KMS-11 (cell line): ENCODE results near the gene STARD9.

Source experiments
- H2AFZ ChIP-seq: fragments of 200-600 bp; sonication (generic); 2 replicates; pipeline ENCODE4 v1.6.1; 2016; ENCODE audit warnings: antibody characterized with exemption, mixed run types, low read depth
- H3K27ac ChIP-seq: fragments of 200-600 bp; sonication (generic); 2 replicates; pipeline ENCODE4 v1.6.1; 2016; ENCODE audit warnings: mild to moderate bottlenecking, mixed run types
- H3K27me3 ChIP-seq: fragments of 200-600 bp; sonication (generic); 2 replicates; pipeline ENCODE4 v1.6.1; 2017; ENCODE audit warnings: mild to moderate bottlenecking, low read depth, mixed run types, moderate library complexity; ENCODE audit not compliant: insufficient read depth
- H3K36me3 ChIP-seq: fragments of 200-600 bp; sonication (generic); 2 replicates; pipeline ENCODE4 v1.6.1; 2017; ENCODE audit warnings: mild to moderate bottlenecking, mixed run types; ENCODE audit not compliant: insufficient read depth
- H3K4me1 ChIP-seq: fragments of 200-600 bp; sonication (generic); 2 replicates; pipeline ENCODE4 v1.6.1; 2016; ENCODE audit warnings: mild to moderate bottlenecking, low read depth, mixed run types; ENCODE audit not compliant: poor library complexity, severe bottlenecking
- H3K4me2 ChIP-seq: fragments of 200-600 bp; sonication (generic); 2 replicates; pipeline ENCODE4 v1.7.0; 2016; ENCODE audit warnings: mild to moderate bottlenecking, mixed run types
- H3K4me3 ChIP-seq: fragments of 200-600 bp; sonication (generic); IDR thresholded peaks from 2 replicates; pipeline ENCODE4 v1.6.1; 2017; ENCODE audit warnings: low read depth, low read length, mixed read lengths; ENCODE audit not compliant: insufficient read depth
- H3K79me2 ChIP-seq: fragments of 200-600 bp; sonication (generic); 2 replicates; pipeline ENCODE4 v1.6.1; 2016; ENCODE audit warnings: low read depth, mixed run types; ENCODE audit not compliant: insufficient read depth
- H3K9ac ChIP-seq: fragments of 200-600 bp; sonication (generic); 2 replicates; pipeline ENCODE4 v1.6.1; 2016; ENCODE audit warnings: mild to moderate bottlenecking, mixed run types
- H4K20me1 ChIP-seq: fragments of 200-600 bp; sonication (generic); 2 replicates; pipeline ENCODE4 v1.6.1; 2016; ENCODE audit warnings: mild to moderate bottlenecking, mixed run types; ENCODE audit not compliant: insufficient read depth
- CTCF ChIP-seq: fragments of 200-600 bp; sonication (generic); conservative IDR thresholded peaks from 2 replicates; pipeline ENCODE4 v1.6.1; 2017; ENCODE audit warnings: low read depth, mild to moderate bottlenecking, antibody characterized with exemption, low read length, moderate library complexity, mixed read lengths

Gene STARD9

DNA sequence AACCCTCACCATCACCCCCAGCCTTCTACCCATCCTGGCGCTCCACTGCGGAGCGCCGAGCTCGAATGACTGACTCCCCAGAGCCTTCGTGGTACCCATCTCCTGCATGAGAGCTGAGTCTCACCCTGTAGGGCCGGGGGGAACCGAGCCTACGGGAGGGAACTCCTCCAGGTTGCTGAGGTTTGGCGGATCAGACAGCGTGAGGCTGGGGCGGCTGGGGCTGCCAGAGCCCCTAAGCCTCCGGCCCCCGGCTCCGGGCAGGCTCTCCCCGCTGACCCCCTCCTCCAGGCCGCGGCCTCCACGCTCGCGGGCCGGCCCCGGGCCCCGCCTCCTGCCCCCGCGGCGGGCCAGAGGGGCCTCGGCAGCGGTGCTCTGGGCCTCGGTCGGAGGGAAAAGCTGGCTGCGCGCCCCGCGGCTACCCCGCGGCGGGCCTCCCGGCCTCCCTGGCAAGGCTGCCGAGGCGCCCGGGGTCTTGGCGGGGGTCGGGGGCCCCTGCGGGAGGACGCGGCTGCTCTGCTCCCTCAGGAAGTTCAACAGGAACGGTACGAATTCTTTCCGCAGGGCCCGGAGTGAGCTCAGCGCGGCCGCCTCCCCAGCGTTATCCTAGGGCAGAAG, 160.9 kb downstream of the STARD9 start:
- no peaks in the 10 kb centered on the region for H3K36me3 ChIP-seq
- peak overlapping the region; percentile 76 for H3K4me2 ChIP-seq
- no peak overlapping the region for H3K4me3 ChIP-seq
- H3K27ac ChIP-seq, result no peak overlapping the region
- H3K9ac ChIP-seq, result peak overlapping the region; percentile 63; the same call in 1 of the 2 replicates
- no peaks in the 10 kb centered on the region for H3K79me2 ChIP-seq
- H2AFZ ChIP-seq, result peak overlapping the region; percentile 89
- H3K27me3 ChIP-seq, result no peaks in the 10 kb centered on the region
- TF ChIP-seq CTCF, result no peak
- no peaks in the 10 kb centered on the region for H4K20me1 ChIP-seq
- H3K4me1 ChIP-seq, result peaks cover 7% of the 10 kb centered on the region

DNA sequence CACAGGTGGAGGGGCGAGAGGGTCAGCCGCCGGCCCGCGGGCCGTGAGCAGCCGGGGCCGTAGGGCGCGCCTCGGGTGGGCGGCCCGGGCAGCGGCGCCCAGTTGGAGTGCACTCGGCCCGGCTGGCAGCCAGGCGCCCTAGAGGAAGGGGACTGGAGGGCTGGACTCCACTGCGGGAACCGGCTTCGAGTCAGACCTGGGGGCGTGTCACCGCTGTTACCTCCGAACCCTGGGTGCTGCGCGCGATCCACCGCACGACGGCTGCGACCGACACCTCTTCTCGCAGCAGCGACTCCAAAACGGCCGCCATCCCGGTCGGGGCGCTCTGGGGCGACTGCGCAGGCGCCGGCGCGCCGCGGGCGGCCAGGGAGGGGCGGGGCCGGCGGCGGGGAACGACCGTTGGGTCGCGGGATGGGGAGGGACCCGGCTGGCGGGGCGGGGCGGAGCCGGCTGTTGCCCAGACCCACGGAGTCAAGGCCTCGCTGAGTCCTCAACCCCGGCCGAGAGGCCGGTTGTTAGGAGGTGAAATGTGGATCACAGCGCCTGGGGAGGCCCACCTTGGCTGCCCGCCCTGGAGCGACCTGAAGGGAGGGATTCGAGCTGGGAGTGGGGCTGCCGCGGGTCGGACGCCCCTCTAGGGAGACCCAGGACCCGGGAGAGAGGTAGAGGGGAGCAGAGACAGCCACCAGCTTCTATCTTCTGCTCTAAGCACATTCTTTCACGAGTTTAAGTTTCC, 161.6 kb downstream of the STARD9 start, which contains the start of gene CDAN1:
Gene CDAN1 (minus strand): TSS at position 336 of the 736 bp plus-strand sequence. CDS start 26 bp downstream, at position 310.
- peaks cover 7% of the 10 kb centered on the region for H3K4me1 ChIP-seq
- H3K27me3 ChIP-seq, result no peaks in the 10 kb centered on the region
- H3K79me2 ChIP-seq, result no peaks in the 10 kb centered on the region
- H3K4me2 ChIP-seq, result peak within 1 kb of the TSS; percentile 87
- TF ChIP-seq CTCF, result no peak
- H3K4me3 ChIP-seq, result no peak within 1 kb of the TSS
- peak within 1 kb of the TSS; percentile 89 for H2AFZ ChIP-seq
- H4K20me1 ChIP-seq, result no peaks in the 10 kb centered on the region
- H3K36me3 ChIP-seq, result no peaks in the 10 kb centered on the region
- peak within 1 kb of the TSS; percentile 42 for H3K27ac ChIP-seq
- peak within 1 kb of the TSS; percentile 63; the same call in 1 of the 2 replicates for H3K9ac ChIP-seq

DNA sequence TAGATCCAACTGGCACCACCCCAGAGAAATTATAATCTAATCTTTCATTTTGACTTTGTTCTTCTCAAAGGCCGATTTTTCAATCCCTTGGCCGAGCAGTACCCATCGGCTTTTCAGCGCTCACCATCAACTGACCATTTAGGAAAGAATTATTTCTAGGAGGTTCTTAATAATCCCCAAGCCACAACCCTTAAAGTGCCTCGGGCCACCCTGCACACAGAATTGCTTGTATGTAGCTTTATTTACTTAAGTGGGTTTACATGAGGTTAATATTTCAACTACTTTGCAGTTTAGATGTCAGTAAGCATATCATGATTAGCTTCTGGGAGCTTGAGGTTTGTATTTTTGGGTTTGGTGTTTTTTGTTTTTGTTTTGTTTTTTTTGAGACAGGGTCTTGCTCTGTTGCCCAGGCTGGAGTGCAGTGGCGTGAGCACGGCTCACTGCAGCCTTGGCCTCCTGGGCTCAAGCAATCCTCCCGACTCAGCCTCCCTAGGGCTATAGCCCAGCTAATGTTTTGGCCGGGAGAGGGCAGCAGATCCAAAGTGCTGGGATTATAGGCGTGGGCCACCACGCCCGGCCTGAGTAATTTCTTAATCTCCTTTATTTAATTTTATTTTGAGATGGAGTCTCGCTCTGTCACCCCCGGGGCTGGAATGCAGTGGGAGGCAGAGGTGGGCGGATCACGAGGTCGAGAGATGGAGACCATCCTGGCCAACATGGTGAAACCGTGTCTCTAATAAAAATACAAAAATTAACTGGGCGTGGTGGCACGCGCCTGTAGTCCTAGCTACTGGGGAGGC, 162.3 kb downstream of the STARD9 start:
- Histone ChIP-seq H3K4me3 (no peak overlapping the region), H3K9ac (peak overlapping the region; percentile 63; the same call in 1 of the 2 replicates), H3K4me2 (peak overlapping the region; percentile 87), H3K36me3 (no peaks in the 10 kb centered on the region), H3K27me3 (no peaks in the 10 kb centered on the region), H4K20me1 (no peaks in the 10 kb centered on the region), H2AFZ (peak overlapping the region; percentile 73), H3K27ac (peak overlapping the region; percentile 42; the same call in 1 of the 2 replicates), H3K79me2 (no peaks in the 10 kb centered on the region), H3K4me1 (peaks cover 7% of the 10 kb centered on the region)
- TF ChIP-seq CTCF, result no peak

GRCh38 chr15:42741710-42742109, 166.3 kb downstream of the STARD9 start:
- H3K36me3 ChIP-seq, result no peaks in the 10 kb centered on the region

More at GRCh38 chr15:42741710-42742109, 166.3 kb downstream of the STARD9 start:
- Histone ChIP-seq H4K20me1 (no peaks in the 10 kb centered on the region), H3K27me3 (no peaks in the 10 kb centered on the region), H3K27ac (no peak overlapping the region), H3K79me2 (no peaks in the 10 kb centered on the region), H3K9ac (no peak overlapping the region), H3K4me3 (no peak overlapping the region), H3K4me2 (no peak overlapping the region), H3K4me1 (peaks cover 7% of the 10 kb centered on the region), H2AFZ (no peak overlapping the region)
- TF ChIP-seq CTCF, result no peak
